Measurements from ENCODE around the gene CAST.

CAST gene

DNA sequence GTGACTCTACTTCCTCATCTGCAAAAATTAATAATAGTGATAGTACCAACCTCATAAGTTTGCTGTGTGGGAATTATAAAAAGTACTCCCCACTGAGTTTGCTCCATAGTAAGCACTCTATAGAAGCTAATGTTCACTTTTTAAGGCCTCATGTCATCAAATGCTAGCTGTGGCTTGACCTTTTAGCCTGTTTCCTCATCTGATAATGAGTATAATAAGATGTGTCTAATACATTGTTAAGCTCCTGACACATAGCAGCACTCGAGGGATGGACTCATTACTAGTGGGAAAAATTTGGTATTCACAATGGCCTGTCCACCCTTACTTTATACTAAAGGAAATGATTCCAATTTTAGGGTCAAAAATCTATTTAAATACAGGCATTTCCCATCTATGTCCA lies 26.1 kb upstream of the CAST start:
- no peak for DNase-seq (ENCODE audit: low read depth)
- no peak overlapping the region for H3K4me3 ChIP-seq (ENCODE audit: low read depth, low read length)
- TF ChIP-seq, protein P1, sequence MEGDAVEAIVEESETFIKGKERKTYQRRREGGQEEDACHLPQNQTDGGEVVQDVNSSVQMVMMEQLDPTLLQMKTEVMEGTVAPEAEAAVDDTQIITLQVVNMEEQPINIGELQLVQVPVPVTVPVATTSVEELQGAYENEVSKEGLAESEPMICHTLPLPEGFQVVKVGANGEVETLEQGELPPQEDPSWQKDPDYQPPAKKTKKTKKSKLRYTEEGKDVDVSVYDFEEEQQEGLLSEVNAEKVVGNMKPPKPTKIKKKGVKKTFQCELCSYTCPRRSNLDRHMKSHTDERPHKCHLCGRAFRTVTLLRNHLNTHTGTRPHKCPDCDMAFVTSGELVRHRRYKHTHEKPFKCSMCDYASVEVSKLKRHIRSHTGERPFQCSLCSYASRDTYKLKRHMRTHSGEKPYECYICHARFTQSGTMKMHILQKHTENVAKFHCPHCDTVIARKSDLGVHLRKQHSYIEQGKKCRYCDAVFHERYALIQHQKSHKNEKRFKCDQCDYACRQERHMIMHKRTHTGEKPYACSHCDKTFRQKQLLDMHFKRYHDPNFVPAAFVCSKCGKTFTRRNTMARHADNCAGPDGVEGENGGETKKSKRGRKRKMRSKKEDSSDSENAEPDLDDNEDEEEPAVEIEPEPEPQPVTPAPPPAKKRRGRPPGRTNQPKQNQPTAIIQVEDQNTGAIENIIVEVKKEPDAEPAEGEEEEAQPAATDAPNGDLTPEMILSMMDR (conservative IDR thresholded peaks at IDR 0.05; ENCODE audit: low read depth, low read length), result no peak

DNA sequence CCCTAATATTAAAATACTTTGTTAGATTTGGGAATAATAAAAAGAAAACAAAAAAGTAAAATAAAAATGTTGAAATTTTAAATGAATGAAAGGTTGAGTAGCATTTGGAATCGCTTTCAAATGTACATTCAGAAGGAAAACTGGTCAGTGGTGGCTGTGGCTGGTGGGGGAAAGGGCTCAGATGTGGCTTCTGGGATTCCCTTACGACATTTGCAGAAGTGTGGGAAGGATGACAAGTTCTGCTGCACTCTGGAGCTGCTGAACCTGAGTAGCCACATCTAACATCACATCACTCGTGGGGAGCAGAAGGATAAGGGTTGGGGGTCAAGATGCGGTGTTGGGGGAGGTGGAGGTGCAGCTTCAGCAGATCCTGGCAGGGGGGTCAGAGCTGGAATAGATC lies 25.6 kb upstream of the CAST start:
- no peak for DNase-seq (ENCODE audit: low read depth)
- TF ChIP-seq, protein P1 (conservative IDR thresholded peaks at IDR 0.05; ENCODE audit: low read depth, low read length), result no peak
- no peak overlapping the region for H3K4me3 ChIP-seq (ENCODE audit: low read depth, low read length)

GRCh38 chr5:96637196-96637595 lies 25.0 kb upstream of the CAST start:
- H3K4me3 ChIP-seq (ENCODE audit: low read depth, low read length), result no peak overlapping the region
- DNase-seq (ENCODE audit: low read depth), result no peak
- TF ChIP-seq, protein P1 (conservative IDR thresholded peaks at IDR 0.05; ENCODE audit: low read depth, low read length), result no peak

- DNase-seq (ENCODE audit: low read depth), result peak; percentile 34
- TF ChIP-seq, protein P1 (conservative IDR thresholded peaks at IDR 0.05; ENCODE audit: low read depth, low read length), result no peak
- H3K4me3 ChIP-seq (ENCODE audit: low read depth, low read length), result no peak overlapping the region
Observed at GRCh38 chr5:96638561-96638960, 23.6 kb upstream of the CAST start.

- DNase-seq (ENCODE audit: low read depth), result no peak
- TF ChIP-seq, protein P1 (conservative IDR thresholded peaks at IDR 0.05; ENCODE audit: low read depth, low read length), result no peak
- H3K4me3 ChIP-seq (ENCODE audit: low read depth, low read length), result no peak overlapping the region
Observed at GRCh38 chr5:96640696-96641095, 21.5 kb upstream of the CAST start.

- TF ChIP-seq, protein P1 (conservative IDR thresholded peaks at IDR 0.05; ENCODE audit: low read depth, low read length), result no peak
- peak; percentile 31 for DNase-seq (ENCODE audit: low read depth)
- no peak overlapping the region for H3K4me3 ChIP-seq (ENCODE audit: low read depth, low read length)
Observed at GRCh38 chr5:96641368-96642280, 20.6 kb upstream of the CAST start.

DNA sequence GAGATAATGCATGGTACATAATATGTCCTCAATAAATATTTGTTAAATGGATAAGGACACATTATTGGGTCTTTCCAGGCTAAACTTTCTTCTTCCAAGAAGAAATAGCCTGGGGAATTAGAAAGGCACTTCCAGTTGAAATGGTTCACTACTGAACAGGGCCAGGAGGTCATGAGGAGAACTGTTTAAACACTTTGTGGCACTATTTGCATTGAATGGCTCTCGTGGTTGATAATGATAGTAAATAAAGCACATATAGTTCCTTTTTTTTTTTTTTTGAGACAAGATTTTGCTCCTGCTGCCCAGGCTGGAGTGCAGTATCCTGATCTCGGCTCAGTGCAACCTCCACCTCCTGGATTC lies 19.9 kb upstream of the CAST start:
- TF ChIP-seq, protein P1 (conservative IDR thresholded peaks at IDR 0.05; ENCODE audit: low read depth, low read length), result no peak
- DNase-seq (ENCODE audit: low read depth), result no peak
- no peak overlapping the region for H3K4me3 ChIP-seq (ENCODE audit: low read depth, low read length)

All from choroid plexus epithelial cell (primary cell).